ENCODE results near the gene LRRC47. TPM values are rescaled to one million over a fixed set of nuclear protein-coding genes. Genes with fewer than 3 reads are reported as not detected.
"Not testable (repeated sequence)": the region's sequence is repeated elsewhere in the genome, so short reads cannot be mapped to it uniquely, and the experiment has no call there.

LRRC47 gene
- total RNA-seq, 1 donor from 2014 or later: 34.2 TPM

DNA sequence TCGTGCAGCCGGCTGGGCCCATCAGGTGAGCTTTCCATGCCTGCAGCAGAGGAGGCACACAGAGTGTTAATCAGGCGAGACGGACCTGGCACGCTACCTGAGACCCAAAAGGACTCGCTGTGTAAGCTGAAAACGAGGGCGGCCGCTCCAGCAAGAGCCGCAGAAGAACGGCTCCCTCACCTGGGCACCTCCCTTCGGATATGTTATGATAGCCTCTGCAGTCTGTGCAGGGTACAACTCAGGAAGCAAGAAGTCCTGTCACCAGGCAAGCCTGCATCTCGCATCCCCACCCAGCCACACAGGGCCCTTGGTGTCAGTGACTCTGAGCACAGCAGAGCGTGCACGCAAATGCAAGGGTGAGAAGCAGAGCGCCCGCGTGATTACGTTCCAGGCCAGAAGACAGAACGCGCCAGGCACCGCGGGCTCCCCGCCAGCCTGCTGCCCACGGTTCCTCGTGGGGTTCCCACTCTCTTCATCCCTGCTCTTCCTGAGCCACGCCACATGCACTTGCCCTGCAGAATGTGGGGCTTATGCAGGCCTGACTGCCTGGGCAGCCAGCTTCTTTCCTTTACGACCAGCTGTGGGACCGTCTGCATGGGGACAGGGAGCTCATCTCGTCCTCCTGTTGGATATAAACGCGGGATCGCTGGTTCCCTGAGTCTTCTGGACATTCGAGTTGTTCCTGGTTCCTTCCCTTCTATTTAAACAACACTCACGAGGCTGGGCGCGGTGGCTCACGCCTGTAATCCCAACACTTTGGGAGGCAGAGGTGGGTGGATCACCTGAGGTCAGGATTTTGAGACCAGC lies 20.2 kb upstream of the LRRC47 start:
- intact Hi-C loops (cut with DNase I): no loop called here
- peaks cover 47% of the 10 kb centered on the region for H3K36me3 ChIP-seq
- ATAC-seq (no peak), DNase-seq (peak; percentile 58)
- no peaks in the 10 kb centered on the region for H3K4me1 ChIP-seq
- no peaks in the 10 kb centered on the region for H3K27me3 ChIP-seq
- H3K27ac ChIP-seq: no peak overlapping the region
- TF ChIP-seq CTCF (IDR thresholded peaks at IDR 0.05): no peak
- H3K4me3 ChIP-seq: no peak overlapping the region
- H3K9me3 ChIP-seq: no peaks in the 10 kb centered on the region

DNA sequence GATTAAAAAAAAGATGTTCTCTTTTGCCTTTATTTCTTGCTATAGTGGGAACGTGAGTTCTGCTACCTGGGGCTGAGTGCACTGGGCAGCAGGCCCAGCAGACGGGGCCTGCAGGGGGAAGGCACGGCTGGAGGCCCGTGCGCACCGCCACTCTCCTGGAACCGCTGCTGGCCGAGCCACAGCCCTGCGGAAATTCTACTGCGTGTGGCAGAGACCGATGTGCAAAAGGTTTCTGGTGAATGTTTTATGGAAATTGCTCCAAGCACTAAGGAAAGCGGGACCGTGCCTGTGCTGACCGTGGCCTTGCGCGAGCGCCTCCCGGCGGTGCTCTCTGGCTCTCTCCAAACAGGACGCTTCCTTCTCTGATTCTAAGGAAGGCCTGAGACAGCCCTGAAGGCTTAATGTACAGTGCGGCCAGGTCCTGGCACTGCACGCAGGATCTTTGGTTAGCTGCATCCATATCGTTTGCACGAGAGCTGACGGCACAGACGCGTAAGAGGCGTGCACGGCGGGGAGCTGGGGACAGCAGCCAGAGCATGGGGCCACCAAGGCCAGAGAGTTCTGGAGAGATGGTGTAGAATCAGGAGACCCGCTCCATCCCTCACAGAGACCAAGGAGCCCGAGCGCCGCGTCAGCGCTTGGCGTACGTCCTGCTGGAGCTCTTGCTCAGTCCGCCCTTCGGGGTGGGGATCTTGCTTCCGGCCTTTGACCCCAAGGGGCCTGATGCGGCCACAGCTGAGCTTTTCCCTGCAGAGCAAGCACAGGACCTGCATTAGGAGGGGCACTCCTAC lies 18.7 kb upstream of the LRRC47 start:
- ATAC-seq (peak; percentile 22), DNase-seq (peak; percentile 57)
- Histone ChIP-seq H3K4me1 (no peaks in the 10 kb centered on the region), H3K4me3 (no peak overlapping the region), H3K36me3 (peaks cover 31% of the 10 kb centered on the region), H3K27ac (no peak overlapping the region), H3K27me3 (no peaks in the 10 kb centered on the region), H3K9me3 (no peaks in the 10 kb centered on the region)
- intact Hi-C loops (cut with DNase I): no loop called here
- TF ChIP-seq CTCF (IDR thresholded peaks at IDR 0.05): no peak

DNA sequence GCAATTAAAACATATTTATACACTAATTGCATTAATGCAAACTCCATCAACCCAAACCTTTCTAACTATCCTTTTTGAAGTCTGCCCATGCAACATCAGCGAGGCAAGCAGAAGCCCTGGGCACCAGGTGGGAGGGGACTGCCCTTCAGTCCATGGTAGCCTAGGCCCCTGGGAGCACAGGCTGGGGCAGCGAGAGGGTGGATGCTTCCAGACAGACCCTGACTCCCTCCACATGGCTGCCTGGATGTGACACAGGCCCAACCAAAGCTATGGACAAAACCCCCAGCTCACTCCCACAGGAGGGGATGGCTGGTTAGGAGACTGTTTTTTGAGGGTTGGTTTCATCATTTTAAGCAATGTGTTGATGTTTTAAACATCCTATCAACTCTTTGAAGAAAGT lies 17.8 kb upstream of the LRRC47 start:
- Histone ChIP-seq H3K9me3 (no peaks in the 10 kb centered on the region), H3K4me3 (no peak overlapping the region), H3K27ac (no peak overlapping the region), H3K36me3 (peaks cover 27% of the 10 kb centered on the region), H3K27me3 (no peaks in the 10 kb centered on the region), H3K4me1 (no peaks in the 10 kb centered on the region)
- peak; percentile 28 for DNase-seq
- ATAC-seq: no peak
- intact Hi-C loops (cut with DNase I): no loop called here
- no peak for TF ChIP-seq CTCF (IDR thresholded peaks at IDR 0.05)

GRCh38 chr1:3811595-3811911 lies 15.3 kb upstream of the LRRC47 start:
- no peak overlapping the region for H3K4me3 ChIP-seq
- H3K27me3 ChIP-seq: no peaks in the 10 kb centered on the region
- H3K27ac ChIP-seq: no peak overlapping the region
- DNase-seq (no peak), ATAC-seq (no peak)
- H3K4me1 ChIP-seq: no peaks in the 10 kb centered on the region
- no peaks in the 10 kb centered on the region for H3K9me3 ChIP-seq
- intact Hi-C loops (cut with DNase I): no loop called here
- peaks cover 26% of the 10 kb centered on the region for H3K36me3 ChIP-seq
- no peak for TF ChIP-seq CTCF (IDR thresholded peaks at IDR 0.05)

- peaks cover 13% of the 10 kb centered on the region for H3K36me3 ChIP-seq
- peak; percentile 10 for DNase-seq
- H3K4me3 ChIP-seq; H3K27ac ChIP-seq; intact Hi-C loops (cut with DNase I); H3K4me1 ChIP-seq; H3K27me3 ChIP-seq; H3K9me3 ChIP-seq; ATAC-seq: not testable (repeated sequence)
Measured at GRCh38 chr1:3810149-3810761, 14.0 kb upstream of the LRRC47 start.

- Histone ChIP-seq H3K9me3 (no peaks in the 10 kb centered on the region), H3K27ac (no peak overlapping the region), H3K27me3 (no peaks in the 10 kb centered on the region), H3K4me3 (no peak overlapping the region), H3K4me1 (no peaks in the 10 kb centered on the region), H3K36me3 (peaks cover 8% of the 10 kb centered on the region)
- TF ChIP-seq CTCF (IDR thresholded peaks at IDR 0.05): no peak
- DNase-seq (peak; percentile 18), ATAC-seq (no peak)
- intact Hi-C loops (cut with DNase I): no loop called here
Measured at GRCh38 chr1:3809680-3810079, 13.4 kb upstream of the LRRC47 start.
